ENCODE measurements around the gene B4GALNT2.

Gene B4GALNT2

GRCh38 chr17:49217651-49218413 is 85.3 kb downstream of the B4GALNT2 start:
- Histone ChIP-seq H3K36me3 (ENCODE audit: control insufficient read depth in 2 of 2, insufficient read depth in 2 of 2, low read length in 2 of 2) (no peaks in the 10 kb centered on the region), H3K9me3 (ENCODE audit: control insufficient read depth in 2 of 2, low read length in 2 of 2) (no peaks in the 10 kb centered on the region), H3K9ac (ENCODE audit: low read depth in 1 of 2, low read length in 2 of 2) (no peak overlapping the region), H3K4me1 (ENCODE audit: control insufficient read depth in 2 of 2, insufficient read depth in 2 of 2, low read length in 2 of 2) (peaks cover 17 to 20% of the 10 kb centered on the region in 2 donors), H3K27ac (ENCODE audit: low read depth in 2 of 2, low read length in 2 of 2) (peak overlapping the region; percentile 9 to 58), H3K27me3 (ENCODE audit: control insufficient read depth in 2 of 2, insufficient read depth in 2 of 2, low read length in 2 of 2) (peaks cover 0 to 2% of the 10 kb centered on the region in 2 donors), H3K4me3 (ENCODE audit: low read length in 2 of 2) (no peak overlapping the region)

GRCh38 chr17:49218941-49219913 is 86.7 kb downstream of the B4GALNT2 start:
- Histone ChIP-seq H3K9me3 (ENCODE audit: control insufficient read depth in 2 of 2, low read length in 2 of 2) (no peaks in the 10 kb centered on the region), H3K4me3 (ENCODE audit: low read length in 2 of 2) (no peak overlapping the region), H3K27ac (ENCODE audit: low read depth in 2 of 2, low read length in 2 of 2) (peak overlapping the region in 1 of 2 donors; percentile 72), H3K9ac (ENCODE audit: low read depth in 1 of 2, low read length in 2 of 2) (no peak overlapping the region), H3K4me1 (ENCODE audit: control insufficient read depth in 2 of 2, insufficient read depth in 2 of 2, low read length in 2 of 2) (peaks cover 26 to 30% of the 10 kb centered on the region in 2 donors), H3K36me3 (ENCODE audit: control insufficient read depth in 2 of 2, insufficient read depth in 2 of 2, low read length in 2 of 2) (no peaks in the 10 kb centered on the region), H3K27me3 (ENCODE audit: control insufficient read depth in 2 of 2, insufficient read depth in 2 of 2, low read length in 2 of 2) (peaks cover 10 to 11% of the 10 kb centered on the region in 2 donors)

- Histone ChIP-seq H3K9me3 (ENCODE audit: control insufficient read depth in 2 of 2, low read length in 2 of 2) (no peaks in the 10 kb centered on the region), H3K27ac (ENCODE audit: low read depth in 2 of 2, low read length in 2 of 2) (peak overlapping the region in 1 of 2 donors; percentile 72), H3K4me1 (ENCODE audit: control insufficient read depth in 2 of 2, insufficient read depth in 2 of 2, low read length in 2 of 2) (peaks cover 29 to 32% of the 10 kb centered on the region in 2 donors), H3K9ac (ENCODE audit: low read depth in 1 of 2, low read length in 2 of 2) (no peak overlapping the region), H3K36me3 (ENCODE audit: control insufficient read depth in 2 of 2, insufficient read depth in 2 of 2, low read length in 2 of 2) (no peaks in the 10 kb centered on the region), H3K4me3 (ENCODE audit: low read length in 2 of 2) (no peak overlapping the region), H3K27me3 (ENCODE audit: control insufficient read depth in 2 of 2, insufficient read depth in 2 of 2, low read length in 2 of 2) (peaks cover 17 to 18% of the 10 kb centered on the region in 2 donors)
Measured at GRCh38 chr17:49219987-49220386, 87.4 kb downstream of the B4GALNT2 start.

GRCh38 chr17:49223168-49223516 is 90.6 kb downstream of the B4GALNT2 start:
- Histone ChIP-seq H3K36me3 (ENCODE audit: control insufficient read depth in 2 of 2, insufficient read depth in 2 of 2, low read length in 2 of 2) (no peaks in the 10 kb centered on the region), H3K4me1 (ENCODE audit: control insufficient read depth in 2 of 2, insufficient read depth in 2 of 2, low read length in 2 of 2) (peaks cover 15 to 16% of the 10 kb centered on the region in 2 donors), H3K4me3 (ENCODE audit: low read length in 2 of 2) (no peak overlapping the region), H3K27ac (ENCODE audit: low read depth in 2 of 2, low read length in 2 of 2) (no peak overlapping the region), H3K9ac (ENCODE audit: low read depth in 1 of 2, low read length in 2 of 2) (peak overlapping the region in 1 of 2 donors; percentile 9), H3K9me3 (ENCODE audit: control insufficient read depth in 2 of 2, low read length in 2 of 2) (no peaks in the 10 kb centered on the region), H3K27me3 (ENCODE audit: control insufficient read depth in 2 of 2, insufficient read depth in 2 of 2, low read length in 2 of 2) (peaks cover 36% of the 10 kb centered on the region in 2 donors)

GRCh38 chr17:49223517-49224197 is 91.1 kb downstream of the B4GALNT2 start:
- Histone ChIP-seq H3K4me3 (ENCODE audit: low read length in 2 of 2) (peak overlapping the region; percentile 27 to 52), H3K27me3 (ENCODE audit: control insufficient read depth in 2 of 2, insufficient read depth in 2 of 2, low read length in 2 of 2) (peaks cover 36% of the 10 kb centered on the region in 2 donors), H3K9ac (ENCODE audit: low read depth in 1 of 2, low read length in 2 of 2) (peak overlapping the region in 1 of 2 donors; percentile 9), H3K9me3 (ENCODE audit: control insufficient read depth in 2 of 2, low read length in 2 of 2) (no peaks in the 10 kb centered on the region), H3K27ac (ENCODE audit: low read depth in 2 of 2, low read length in 2 of 2) (no peak overlapping the region), H3K4me1 (ENCODE audit: control insufficient read depth in 2 of 2, insufficient read depth in 2 of 2, low read length in 2 of 2) (peaks cover 15 to 16% of the 10 kb centered on the region in 2 donors), H3K36me3 (ENCODE audit: control insufficient read depth in 2 of 2, insufficient read depth in 2 of 2, low read length in 2 of 2) (no peaks in the 10 kb centered on the region)

- H3K27me3 ChIP-seq (ENCODE audit: control insufficient read depth in 2 of 2, insufficient read depth in 2 of 2, low read length in 2 of 2), result peaks cover 39 to 42% of the 10 kb centered on the region in 2 donors
Measured at GRCh38 chr17:49224198-49224996, 91.8 kb downstream of the B4GALNT2 start.

GRCh38 chr17:49224997-49225337 is 92.4 kb downstream of the B4GALNT2 start:
- Histone ChIP-seq H3K4me1 (ENCODE audit: control insufficient read depth in 2 of 2, insufficient read depth in 2 of 2, low read length in 2 of 2) (peaks cover 16 to 17% of the 10 kb centered on the region in 2 donors), H3K9me3 (ENCODE audit: control insufficient read depth in 2 of 2, low read length in 2 of 2) (no peaks in the 10 kb centered on the region), H3K9ac (ENCODE audit: low read depth in 1 of 2, low read length in 2 of 2) (no peak overlapping the region), H3K36me3 (ENCODE audit: control insufficient read depth in 2 of 2, insufficient read depth in 2 of 2, low read length in 2 of 2) (no peaks in the 10 kb centered on the region), H3K27ac (ENCODE audit: low read depth in 2 of 2, low read length in 2 of 2) (no peak overlapping the region), H3K27me3 (ENCODE audit: control insufficient read depth in 2 of 2, insufficient read depth in 2 of 2, low read length in 2 of 2) (peaks cover 43 to 48% of the 10 kb centered on the region in 2 donors), H3K4me3 (ENCODE audit: low read length in 2 of 2) (peak overlapping the region; percentile 20 to 27)

More at GRCh38 chr17:49224198-49224996, 91.8 kb downstream of the B4GALNT2 start:
- Histone ChIP-seq H3K9me3 (ENCODE audit: control insufficient read depth in 2 of 2, low read length in 2 of 2) (no peaks in the 10 kb centered on the region), H3K4me3 (ENCODE audit: low read length in 2 of 2) (peak overlapping the region; percentile 27 to 52), H3K27ac (ENCODE audit: low read depth in 2 of 2, low read length in 2 of 2) (no peak overlapping the region), H3K9ac (ENCODE audit: low read depth in 1 of 2, low read length in 2 of 2) (no peak overlapping the region), H3K4me1 (ENCODE audit: control insufficient read depth in 2 of 2, insufficient read depth in 2 of 2, low read length in 2 of 2) (peaks cover 15 to 16% of the 10 kb centered on the region in 2 donors), H3K36me3 (ENCODE audit: control insufficient read depth in 2 of 2, insufficient read depth in 2 of 2, low read length in 2 of 2) (no peaks in the 10 kb centered on the region)

GRCh38 chr17:49225554-49226236 is 93.1 kb downstream of the B4GALNT2 start:
- Histone ChIP-seq H3K27ac (ENCODE audit: low read depth in 2 of 2, low read length in 2 of 2) (no peak overlapping the region), H3K27me3 (ENCODE audit: control insufficient read depth in 2 of 2, insufficient read depth in 2 of 2, low read length in 2 of 2) (peaks cover 43 to 50% of the 10 kb centered on the region in 2 donors), H3K4me1 (ENCODE audit: control insufficient read depth in 2 of 2, insufficient read depth in 2 of 2, low read length in 2 of 2) (peaks cover 19 to 21% of the 10 kb centered on the region in 2 donors), H3K4me3 (ENCODE audit: low read length in 2 of 2) (no peak overlapping the region), H3K9ac (ENCODE audit: low read depth in 1 of 2, low read length in 2 of 2) (no peak overlapping the region), H3K9me3 (ENCODE audit: control insufficient read depth in 2 of 2, low read length in 2 of 2) (no peaks in the 10 kb centered on the region), H3K36me3 (ENCODE audit: control insufficient read depth in 2 of 2, insufficient read depth in 2 of 2, low read length in 2 of 2) (no peaks in the 10 kb centered on the region)

Measured in mucosa of rectum (tissue), 2 donors.